ENCODE measurements around the gene BLOC1S4.

Gene BLOC1S4

GRCh38 chr4:6692379-6692778 is 23.6 kb upstream of the BLOC1S4 start:
- DNase-seq = no peak

GRCh38 chr4:6692806-6693205 is 23.2 kb upstream of the BLOC1S4 start:
- peak; percentile 46 for DNase-seq

DNA sequence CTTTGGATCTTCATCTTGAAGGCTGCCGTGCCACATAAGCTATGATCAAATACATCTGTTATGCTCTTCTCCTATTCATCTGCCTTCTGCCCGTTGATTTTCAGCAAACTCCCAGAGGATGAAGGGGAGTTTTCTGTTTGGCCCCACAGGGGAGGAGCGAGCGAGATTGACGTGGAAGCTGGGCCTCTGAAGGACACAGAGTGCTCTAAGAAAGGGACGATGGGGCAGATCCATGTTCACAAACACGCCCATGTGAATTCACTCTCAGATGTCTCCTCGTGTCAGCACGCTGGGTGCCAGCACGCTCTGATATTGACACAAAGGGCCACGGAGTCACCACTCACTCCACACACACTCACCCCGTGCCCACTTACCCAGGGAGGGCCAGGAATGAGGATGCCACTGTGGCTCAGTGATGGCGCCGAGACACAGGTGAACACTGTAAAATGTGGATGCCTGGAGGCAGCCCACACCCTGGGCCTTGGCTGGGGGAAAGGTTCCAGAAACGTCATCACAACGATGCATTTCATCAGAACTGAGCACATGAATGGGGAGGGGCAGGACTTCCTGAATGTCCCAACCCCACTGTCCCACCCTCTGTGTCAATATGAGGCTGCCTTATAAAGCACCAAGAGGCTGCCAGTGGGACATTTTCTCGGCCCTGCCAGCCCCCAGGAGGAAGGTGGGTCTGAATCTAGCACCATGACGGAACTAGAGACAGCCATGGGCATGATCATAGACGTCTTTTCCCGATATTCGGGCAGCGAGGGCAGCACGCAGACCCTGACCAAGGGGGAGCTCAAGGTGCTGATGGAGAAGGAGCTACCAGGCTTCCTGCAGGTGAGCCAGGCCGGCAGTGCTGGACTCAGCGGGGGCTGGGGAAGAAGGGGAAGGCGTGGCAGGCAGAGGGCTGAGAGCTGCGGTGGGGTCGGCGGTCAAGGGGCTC is 22.5 kb upstream of the BLOC1S4 start, which contains the start of gene S100P:
S100P (plus strand) TSS at position 648 of the 946 bp plus-strand sequence; CDS start at position 703, 55 bp downstream.
- DNase-seq = peak; percentile 25

GRCh38 chr4:6694177-6694901 is 21.6 kb upstream of the BLOC1S4 start:
- DNase-seq = no peak

- DNase-seq = no peak
Measured at GRCh38 chr4:6695660-6696610, 20.0 kb upstream of the BLOC1S4 start.

- DNase-seq = no peak
Measured at GRCh38 chr4:6696611-6697010, 19.4 kb upstream of the BLOC1S4 start.

- DNase-seq = no peak
Measured at GRCh38 chr4:6697131-6697530, 18.8 kb upstream of the BLOC1S4 start.

GRCh38 chr4:6699388-6699787 is 16.6 kb upstream of the BLOC1S4 start:
- no peak for DNase-seq

- DNase-seq = no peak
Measured at GRCh38 chr4:6699903-6700302, 16.1 kb upstream of the BLOC1S4 start.

DNA sequence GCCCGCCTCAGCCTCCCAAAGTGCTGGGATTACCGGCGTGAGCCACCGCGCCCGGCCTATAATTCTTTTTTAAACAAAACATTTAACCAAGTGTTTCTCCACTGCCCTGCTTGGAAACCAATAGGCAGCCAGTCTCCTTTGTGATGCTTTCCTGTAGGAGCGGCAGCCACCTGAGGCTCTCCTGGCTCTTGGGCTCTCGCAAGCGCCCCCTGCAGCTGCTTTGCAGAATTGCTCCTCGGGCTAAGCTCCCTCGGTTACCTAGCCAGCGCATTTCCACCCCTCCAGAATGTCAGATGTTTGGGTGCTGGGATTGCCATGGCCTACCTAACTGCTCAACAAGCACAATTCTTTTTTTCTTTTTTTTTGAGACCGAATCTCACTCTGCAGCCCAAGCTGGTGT is 14.6 kb upstream of the BLOC1S4 start:
- no peak for DNase-seq

- no peak for DNase-seq
Measured at GRCh38 chr4:6702761-6703160, 13.2 kb upstream of the BLOC1S4 start.

DNA sequence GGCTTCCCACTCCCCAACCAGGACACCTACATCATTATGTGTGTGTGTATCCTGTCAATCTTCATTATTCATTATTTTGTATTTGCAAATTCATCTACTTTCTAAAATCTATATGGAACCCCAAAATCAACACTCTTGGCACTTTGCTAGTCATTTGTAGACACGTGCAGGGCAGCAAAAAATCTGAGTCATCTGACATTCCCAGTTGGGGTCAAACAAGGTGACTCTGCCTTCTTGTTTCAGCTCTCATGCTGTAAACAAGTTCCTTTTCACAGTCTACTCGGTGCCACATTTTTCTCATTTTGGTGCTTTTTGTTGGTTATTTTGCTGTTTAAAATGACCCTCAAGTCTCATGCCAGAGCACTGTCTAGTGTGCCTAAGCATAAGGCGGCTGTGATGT is 12.2 kb upstream of the BLOC1S4 start:
- no peak for DNase-seq

GRCh38 chr4:6705646-6706045 is 10.3 kb upstream of the BLOC1S4 start:
- no peak for DNase-seq

- no peak for DNase-seq
Measured at GRCh38 chr4:6706173-6706572, 9.8 kb upstream of the BLOC1S4 start.

DNA sequence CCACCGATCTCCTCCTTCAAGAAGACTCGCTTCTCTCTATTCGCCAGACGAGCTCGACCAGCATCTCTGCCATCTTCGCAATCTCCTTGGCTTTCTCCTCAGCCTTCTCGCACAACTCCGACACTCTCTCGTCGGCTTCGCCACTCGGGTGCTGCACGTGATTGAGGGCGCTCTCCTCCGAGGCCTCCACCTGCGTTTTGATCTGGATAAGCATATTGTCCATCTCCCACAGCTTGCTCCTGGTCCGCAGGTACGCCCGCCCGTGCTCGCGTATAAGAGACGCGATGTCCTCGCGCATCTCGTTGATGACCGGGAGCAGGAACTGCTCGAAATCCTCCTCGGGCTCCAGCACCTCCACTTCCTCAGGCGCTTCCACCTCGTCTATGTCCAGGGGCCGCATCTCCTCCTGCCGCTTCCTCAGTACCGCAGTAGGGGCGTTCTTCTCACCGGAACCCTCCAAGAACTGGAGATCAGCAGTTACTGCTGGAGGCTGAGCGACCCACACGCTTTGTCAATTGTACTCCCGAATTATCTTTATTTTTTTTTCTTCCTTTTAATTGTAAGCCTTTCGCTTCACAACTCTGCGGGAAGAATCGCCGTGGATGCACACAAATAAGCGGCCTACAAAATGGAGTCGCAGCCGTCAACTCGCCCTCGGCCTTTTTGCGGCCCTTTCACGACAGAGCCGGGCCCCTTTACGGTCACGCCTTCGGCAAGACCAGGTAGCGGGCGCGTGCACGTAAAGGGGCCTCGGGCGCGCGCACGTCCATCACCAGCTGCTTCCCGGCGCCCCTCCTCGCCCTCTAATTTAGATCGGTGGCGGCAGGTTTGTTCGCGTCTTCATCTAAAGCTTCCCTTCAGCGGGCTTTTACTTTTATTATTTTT is 6.5 kb upstream of the BLOC1S4 start, which contains the start of gene MRFAP1L1:
MRFAP1L1 (minus strand) TSS at position 636 of the 885 bp plus-strand sequence; CDS start at position 400, 236 bp downstream.
- DNase-seq = peak; percentile 98

DNA sequence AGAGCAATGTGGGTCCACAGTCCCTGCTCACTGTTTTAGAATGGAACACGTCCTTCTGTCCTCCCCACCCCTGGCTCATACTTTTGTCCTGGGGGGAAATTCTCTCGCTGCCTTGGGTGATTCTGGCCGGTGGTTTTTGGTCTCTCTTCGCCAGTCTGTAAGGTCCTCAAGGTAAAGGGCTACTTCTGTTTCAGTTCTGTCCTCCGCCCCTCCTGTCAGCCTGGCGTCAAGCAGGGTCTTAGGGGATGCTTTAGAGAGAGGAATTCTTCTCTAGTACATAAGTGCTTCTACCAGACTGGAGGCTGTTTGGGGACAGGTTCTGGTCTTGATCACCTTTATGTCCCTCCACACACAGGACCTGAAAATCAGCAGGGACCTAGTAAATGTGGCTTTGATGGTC is 5.7 kb upstream of the BLOC1S4 start:
- no peak for DNase-seq

DNA sequence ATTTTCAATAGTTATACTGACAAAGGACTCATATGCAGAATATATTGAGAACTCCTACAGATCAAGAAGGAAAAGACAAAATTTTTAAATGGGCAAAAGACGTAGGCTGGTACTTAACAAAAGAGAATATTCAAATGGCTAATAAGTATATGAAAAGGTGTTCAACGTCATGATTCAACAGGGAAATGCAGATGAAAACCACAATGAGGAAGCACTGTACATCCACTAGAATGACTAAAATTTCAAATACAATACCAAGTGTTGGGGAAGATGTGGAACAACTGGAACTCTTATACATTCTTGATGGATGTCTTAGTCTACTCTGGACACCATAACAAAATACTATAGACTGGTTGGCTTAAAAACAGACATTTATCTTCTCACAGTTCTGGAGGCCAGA is 5.0 kb upstream of the BLOC1S4 start:
- no peak for DNase-seq

GRCh38 chr4:6714954-6715353 is 1.0 kb upstream of the BLOC1S4 start:
- DNase-seq = no peak

GRCh38 chr4:6715704-6716017 is 313 bp upstream of the BLOC1S4 start:
- DNase-seq = no peak

DNA sequence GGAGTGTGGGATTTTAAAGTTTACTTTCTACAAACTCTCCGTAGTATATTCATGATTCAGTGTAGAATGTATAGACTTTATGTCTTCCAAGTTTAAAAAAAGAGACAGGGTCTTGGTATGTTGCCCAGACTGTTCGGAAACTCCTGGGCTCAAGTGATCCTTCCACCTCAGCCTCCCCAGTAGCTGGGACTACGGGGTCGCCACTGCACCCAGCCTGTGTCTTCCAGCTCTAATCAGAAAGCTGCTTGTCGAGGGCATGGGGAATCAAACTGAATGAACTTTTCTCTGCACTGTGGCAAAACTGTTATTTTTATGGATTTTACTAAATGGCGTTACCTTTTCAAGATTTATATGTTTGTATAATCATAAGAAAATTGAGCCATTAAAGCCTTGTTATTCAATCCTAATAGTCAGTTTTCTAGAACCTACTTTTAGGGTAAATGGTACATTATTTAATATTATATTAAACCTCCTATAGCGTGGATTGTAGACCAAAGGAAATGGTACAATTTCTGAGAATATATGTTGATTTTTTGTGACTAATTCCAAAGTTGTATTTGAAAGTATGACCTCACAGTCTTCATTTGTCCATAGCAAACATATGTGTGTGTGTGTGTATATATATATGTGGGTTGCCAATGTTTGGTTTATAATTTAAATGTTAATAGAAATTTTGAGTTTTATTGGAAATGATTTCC is 1.1 kb downstream of the BLOC1S4 start:
- DNase-seq = no peak

Measured in fibroblast of skin of scalp (primary cell).